Testis (tissue), 3 donors: ENCODE data around the gene FARS2. TPM values are rescaled to one million over a fixed set of nuclear protein-coding genes. Genes with fewer than 3 reads are reported as not detected.

ENCODE experiments used
- DNase-seq: peaks from one replicate; pipeline ENCODE4 v3.0.0-alpha.2; 2019
- H3K27ac ChIP-seq, 2 donors: fragments of 200-600 bp; sonication (generic); one replicate each; pipeline ENCODE4 v1.5.1; 2019
- H3K27me3 ChIP-seq: fragments of 200-600 bp; sonication (generic); one replicate; pipeline ENCODE4 v1.5.1; 2019
- H3K36me3 ChIP-seq: fragments of 200-600 bp; sonication (generic); one replicate; pipeline ENCODE4 v1.5.1; 2017; ENCODE audit warnings: low read depth; ENCODE audit errors: missing control alignments
- H3K4me1 ChIP-seq: fragments of 200-600 bp; sonication (generic); one replicate; pipeline ENCODE4 v1.5.1; 2019
- H3K4me3 ChIP-seq, 2 donors: fragments of 200-600 bp; sonication (generic); one replicate each; pipeline ENCODE4 v1.5.1; 2017 to 2019
- H3K9me3 ChIP-seq: fragments of 200-600 bp; sonication (generic); one replicate; pipeline ENCODE4 v1.5.1; 2017
- POLR2A ChIP-seq: fragments of 450-650 bp; IDR thresholded peaks from one replicate; pipeline ENCODE4 v1.6.1; 2017; ENCODE audit warnings: antibody characterized with exemption, mild to moderate bottlenecking, moderate library complexity
- WGBS, 2 donors: methylation state at CpG; one replicate each; pipeline ENCODE4 v1.1.5; 2018; 5-methylcytosine and 5-hydroxymethylcytosine counted together
- intact Hi-C: fragments of 100-400 bp; cut with DNase I; formaldehyde crosslinking; loops from one replicate; pipeline ENCODE4 v1.15.1; 2023; ENCODE audit warnings: low total_unique reads
- polyA plus RNA-seq: library from polyadenylated mRNA; stranded (reverse); fragments of 350-450 nt; fragmentation: Illumina TruSeq; extraction: RNeasy Lipid Tissue Mini Kit (QIAGEN cat#74804); gene quantifications from one replicate; pipeline ENCODE4 v1.2.3, GENCODE V29; 2014; ENCODE audit warnings: low read depth, low replicate concordance; ENCODE audit not compliant: insufficient read depth
- total RNA-seq, 2 donors: library from RNA; depleted of rRNA; stranded (reverse); fragments of >200 nt; gene quantifications; one replicate each; pipeline ENCODE4 v1.2.3, GENCODE V29; 2016
- TF ChIP-seq, protein P1 (sequence below), 3 experiments: fragments of 450-650 bp in 2 of 3; fragments of 200-600 bp in 1 of 3; sonication (generic) in 1 of 3; IDR thresholded peaks; one replicate each; pipeline ENCODE4 v1.5.1; 2016 to 2019; ENCODE audit warnings: antibody characterized with exemption in 3 of 3, mild to moderate bottlenecking in 2 of 3, moderate library complexity in 1 of 3

The FARS2 gene
- total and polyA plus RNA-seq, 3 donors from 2014 or later, result 15.4 to 26.8 (median 22.1) TPM

DNA sequence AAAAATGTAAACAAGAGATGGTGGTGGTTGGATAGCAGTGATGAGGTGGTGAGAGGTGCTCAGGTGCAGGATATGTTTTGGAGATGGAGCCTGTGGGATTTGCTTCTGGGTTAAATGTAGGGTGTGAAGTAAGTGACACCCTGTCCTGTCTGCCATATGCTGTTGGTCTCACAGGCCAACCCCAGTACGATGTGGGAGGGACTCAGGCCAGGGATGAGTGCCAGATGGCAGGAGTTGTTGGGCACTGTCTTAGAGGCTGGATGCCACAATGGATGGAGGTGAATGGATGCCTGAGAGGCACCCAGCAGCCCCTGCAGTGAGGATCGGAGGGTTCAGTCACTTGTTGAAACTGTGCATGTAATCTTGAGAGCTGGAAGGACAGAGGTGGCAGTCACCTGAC is 486.1 kb downstream of the FARS2 start:
- Histone ChIP-seq H3K4me3 (no peak overlapping the region), H3K36me3 (no peaks in the 10 kb centered on the region), H3K27ac (no peak overlapping the region), H3K4me1 (no peaks in the 10 kb centered on the region), H3K27me3 (no peaks in the 10 kb centered on the region), H3K9me3 (no peaks in the 10 kb centered on the region)
- intact Hi-C loops, result no loop called here
- 84% methylated on average over 2 of the region's 2 CpGs for WGBS, 2 donors
- no peak for TF ChIP-seq POLR2A
- TF ChIP-seq, protein P1, sequence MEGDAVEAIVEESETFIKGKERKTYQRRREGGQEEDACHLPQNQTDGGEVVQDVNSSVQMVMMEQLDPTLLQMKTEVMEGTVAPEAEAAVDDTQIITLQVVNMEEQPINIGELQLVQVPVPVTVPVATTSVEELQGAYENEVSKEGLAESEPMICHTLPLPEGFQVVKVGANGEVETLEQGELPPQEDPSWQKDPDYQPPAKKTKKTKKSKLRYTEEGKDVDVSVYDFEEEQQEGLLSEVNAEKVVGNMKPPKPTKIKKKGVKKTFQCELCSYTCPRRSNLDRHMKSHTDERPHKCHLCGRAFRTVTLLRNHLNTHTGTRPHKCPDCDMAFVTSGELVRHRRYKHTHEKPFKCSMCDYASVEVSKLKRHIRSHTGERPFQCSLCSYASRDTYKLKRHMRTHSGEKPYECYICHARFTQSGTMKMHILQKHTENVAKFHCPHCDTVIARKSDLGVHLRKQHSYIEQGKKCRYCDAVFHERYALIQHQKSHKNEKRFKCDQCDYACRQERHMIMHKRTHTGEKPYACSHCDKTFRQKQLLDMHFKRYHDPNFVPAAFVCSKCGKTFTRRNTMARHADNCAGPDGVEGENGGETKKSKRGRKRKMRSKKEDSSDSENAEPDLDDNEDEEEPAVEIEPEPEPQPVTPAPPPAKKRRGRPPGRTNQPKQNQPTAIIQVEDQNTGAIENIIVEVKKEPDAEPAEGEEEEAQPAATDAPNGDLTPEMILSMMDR (IDR thresholded peaks at IDR 0.05), result no peak
- no peak for DNase-seq

DNA sequence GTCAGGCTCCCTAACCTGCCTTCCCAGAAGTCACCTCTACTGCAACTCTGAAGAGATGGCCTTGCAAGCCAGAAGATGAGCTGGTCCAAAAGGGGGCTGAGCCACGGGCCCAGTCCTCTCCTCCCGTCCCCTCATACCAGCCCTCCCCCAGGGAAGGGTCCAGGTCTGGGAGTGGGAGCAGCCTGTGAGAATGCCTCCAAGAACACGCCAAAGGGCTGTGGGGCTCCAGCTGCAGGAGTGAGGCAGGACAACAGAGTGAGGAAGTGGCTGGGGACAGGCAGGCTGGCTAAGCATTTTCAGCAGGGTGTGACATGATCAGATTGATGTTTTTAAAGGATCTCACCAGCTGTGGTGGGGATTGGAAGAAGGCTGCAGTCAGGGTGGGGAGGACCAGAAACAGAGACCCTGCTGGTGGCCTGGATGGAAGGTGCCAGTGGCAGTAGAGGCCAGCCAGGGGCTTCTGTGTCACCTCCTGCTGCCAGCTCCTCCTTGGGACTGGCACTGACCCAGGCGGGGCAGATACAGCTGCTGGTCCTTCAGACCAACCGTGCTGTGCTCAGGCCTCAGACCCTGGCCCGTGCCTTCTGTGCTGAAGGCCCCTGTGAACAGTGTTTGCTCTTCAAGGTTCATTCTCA is 487.8 kb downstream of the FARS2 start:
- WGBS, 2 donors, result 86 to 87% methylated on average over 6 of the region's 6 CpGs
- no peak for DNase-seq
- H3K27ac ChIP-seq, result no peak overlapping the region
- no peaks in the 10 kb centered on the region for H3K4me1 ChIP-seq
- no peak overlapping the region for H3K4me3 ChIP-seq
- intact Hi-C loops, result no loop called here
- no peak for TF ChIP-seq POLR2A
- TF ChIP-seq, protein P1 (IDR thresholded peaks at IDR 0.05), result no peak
- H3K27me3 ChIP-seq, result no peaks in the 10 kb centered on the region
- H3K9me3 ChIP-seq, result no peaks in the 10 kb centered on the region
- no peaks in the 10 kb centered on the region for H3K36me3 ChIP-seq

DNA sequence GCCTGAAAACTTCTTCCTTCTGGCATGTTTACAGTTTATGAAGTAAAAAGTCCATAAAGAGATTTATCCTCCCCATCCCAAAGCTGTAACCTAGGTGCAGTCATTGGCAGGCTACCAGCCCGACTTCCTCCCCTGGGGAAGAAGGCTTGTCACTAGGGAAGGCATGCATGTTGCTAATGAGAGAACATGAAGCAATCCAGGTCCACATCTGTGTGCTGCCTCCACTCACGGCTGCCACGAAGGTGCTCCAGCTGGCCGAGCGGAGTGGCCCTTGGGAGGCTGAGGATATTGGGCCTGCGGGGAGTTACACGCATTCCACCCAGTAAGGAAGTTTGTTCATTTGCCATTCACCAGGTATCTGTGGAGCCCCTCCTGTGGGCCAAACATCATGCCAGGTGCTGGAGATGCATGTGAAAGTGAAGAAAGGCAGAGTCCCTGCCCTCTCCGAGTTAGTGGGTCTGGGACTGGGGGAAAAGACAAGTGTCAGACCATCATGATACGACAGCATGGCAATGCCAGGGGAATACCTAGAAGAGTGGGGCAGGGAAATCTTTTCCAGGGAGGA is 488.4 kb downstream of the FARS2 start:
- Histone ChIP-seq H3K4me1 (no peaks in the 10 kb centered on the region), H3K9me3 (no peaks in the 10 kb centered on the region), H3K36me3 (no peaks in the 10 kb centered on the region), H3K4me3 (no peak overlapping the region), H3K27ac (no peak overlapping the region), H3K27me3 (no peaks in the 10 kb centered on the region)
- intact Hi-C loops, result no loop called here
- no peak for DNase-seq
- no peak for TF ChIP-seq POLR2A
- TF ChIP-seq, protein P1 (IDR thresholded peaks at IDR 0.05), result no peak
- WGBS, 2 donors, result 89 to 98% methylated on average over 9 of the region's 9 CpGs

DNA sequence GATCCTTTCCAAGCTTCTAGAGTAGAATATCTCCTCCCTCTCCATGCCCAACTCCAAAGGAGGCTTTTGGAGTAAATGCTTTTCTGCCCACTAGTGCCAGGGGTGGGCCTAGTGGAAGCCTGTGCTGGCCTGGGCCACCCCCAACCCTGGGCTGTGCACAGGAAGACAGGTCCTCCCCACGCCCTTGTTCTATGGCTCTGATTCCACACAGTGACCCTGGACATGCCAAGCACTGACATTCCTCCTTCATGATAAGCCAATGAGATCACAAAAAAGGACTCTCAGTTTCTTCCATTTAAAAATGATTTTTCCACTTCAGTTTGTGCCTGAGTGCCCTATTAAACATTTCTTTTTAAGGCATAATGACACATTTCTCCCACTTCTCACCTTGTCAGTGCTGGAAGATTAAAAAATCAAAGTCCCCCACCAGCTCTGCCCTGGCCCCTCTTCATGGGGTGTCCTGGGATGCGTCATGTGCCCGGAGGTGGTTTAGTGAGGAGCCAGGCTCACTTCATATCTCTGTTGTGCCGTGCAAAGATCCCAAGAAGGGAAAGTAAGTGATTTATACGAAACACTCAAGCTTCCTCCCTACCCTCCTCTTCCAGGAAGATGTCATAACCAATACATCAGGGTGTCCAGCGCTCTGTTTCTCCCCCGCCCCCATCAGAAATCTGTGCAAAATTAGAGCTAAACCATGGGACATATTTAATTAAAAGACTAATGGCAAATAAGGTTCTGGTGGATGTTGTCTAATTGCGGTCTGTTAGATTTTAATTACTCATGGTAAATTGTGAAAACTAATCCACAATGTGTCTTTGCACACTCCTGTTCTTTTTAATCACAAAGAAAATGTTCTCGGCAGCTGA is 490.4 kb downstream of the FARS2 start:
- H3K4me3 ChIP-seq, result no peak overlapping the region
- no peaks in the 10 kb centered on the region for H3K4me1 ChIP-seq
- no peaks in the 10 kb centered on the region for H3K36me3 ChIP-seq
- 83 to 84% methylated on average over 9 of the region's 9 CpGs for WGBS, 2 donors
- H3K27me3 ChIP-seq, result no peaks in the 10 kb centered on the region
- intact Hi-C loops, result no loop called here
- DNase-seq, result no peak
- no peaks in the 10 kb centered on the region for H3K9me3 ChIP-seq
- H3K27ac ChIP-seq, result no peak overlapping the region
- TF ChIP-seq POLR2A, result no peak
- TF ChIP-seq, protein P1 (IDR thresholded peaks at IDR 0.05), result no peak
